GM19468 (cell line): ENCODE measurements around the gene KRT16.
"Not testable (repeated sequence)": the region's sequence is repeated elsewhere in the genome, so short reads cannot be mapped to it uniquely, and the experiment has no call there.

Experiments
- ATAC-seq: cut with Tn5 transposase; IDR thresholded peaks from one replicate; pipeline ENCODE4 v1.9.1; 2021; ENCODE audit warnings: mild to moderate bottlenecking, moderate library complexity, moderate number of reproducible peaks; ENCODE audit not compliant: unreplicated experiment; ENCODE audit errors: extremely low read depth

KRT16 gene

GRCh38 chr17:41648411-41649195 is 36.0 kb upstream of the KRT16 start:
- ATAC-seq = no peak

GRCh38 chr17:41647940-41648410 is 35.4 kb upstream of the KRT16 start:
- ATAC-seq = no peak

- ATAC-seq = no peak
Measured at GRCh38 chr17:41647038-41647813, 34.7 kb upstream of the KRT16 start.

GRCh38 chr17:41642252-41643156 is 29.9 kb upstream of the KRT16 start:
- ATAC-seq = no peak

GRCh38 chr17:41640596-41640995 is 28.0 kb upstream of the KRT16 start:
- ATAC-seq = not testable (repeated sequence)

GRCh38 chr17:41639492-41640473 is 27.2 kb upstream of the KRT16 start:
- no peak for ATAC-seq

GRCh38 chr17:41638941-41639340 is 26.4 kb upstream of the KRT16 start:
- no peak for ATAC-seq

GRCh38 chr17:41638194-41638593 is 25.6 kb upstream of the KRT16 start:
- no peak for ATAC-seq

- no peak for ATAC-seq
Measured at GRCh38 chr17:41636652-41637051, 24.1 kb upstream of the KRT16 start.

GRCh38 chr17:41635121-41636097 is 22.8 kb upstream of the KRT16 start:
- ATAC-seq = no peak

GRCh38 chr17:41634639-41635038 is 22.1 kb upstream of the KRT16 start:
- no peak for ATAC-seq

- ATAC-seq = no peak
Measured at GRCh38 chr17:41633556-41634199, 21.1 kb upstream of the KRT16 start.

- ATAC-seq = no peak
Measured at GRCh38 chr17:41632482-41633105, 20.0 kb upstream of the KRT16 start.

GRCh38 chr17:41631898-41632285 is 19.3 kb upstream of the KRT16 start:
- ATAC-seq = no peak

GRCh38 chr17:41631025-41631897 is 18.7 kb upstream of the KRT16 start:
- no peak for ATAC-seq
